GM18868 (cell line): Measurements from ENCODE around the gene BAK1.
A peak's percentile ranks its signal among the peaks of the same experiment; 100 is the strongest.

Experiments used
- ATAC-seq: cut with Tn5 transposase; IDR thresholded peaks from one replicate; pipeline ENCODE4 v1.9.1; 2021; ENCODE audit warnings: mild to moderate bottlenecking, moderate library complexity; ENCODE audit not compliant: unreplicated experiment

The BAK1 gene

GRCh38 chr6:33588894-33589293 lies 8.8 kb upstream of the BAK1 start:
- ATAC-seq: no peak

- ATAC-seq: no peak
Observed at GRCh38 chr6:33587529-33587928, 7.5 kb upstream of the BAK1 start.

GRCh38 chr6:33586108-33586640 lies 6.1 kb upstream of the BAK1 start:
- ATAC-seq: no peak

- peak; percentile 61 for ATAC-seq
Observed at GRCh38 chr6:33585403-33586107, 5.5 kb upstream of the BAK1 start.

GRCh38 chr6:33584700-33585402 lies 4.8 kb upstream of the BAK1 start:
- ATAC-seq: no peak

GRCh38 chr6:33583591-33584155 lies 3.6 kb upstream of the BAK1 start:
- ATAC-seq: no peak

- ATAC-seq: no peak
Observed at GRCh38 chr6:33581186-33581585, 1.1 kb upstream of the BAK1 start.

GRCh38 chr6:33578588-33579011 lies 1.5 kb downstream of the BAK1 start:
- no peak for ATAC-seq

GRCh38 chr6:33578164-33578563 lies 1.9 kb downstream of the BAK1 start:
- no peak for ATAC-seq

GRCh38 chr6:33577718-33578117 lies 2.4 kb downstream of the BAK1 start:
- no peak for ATAC-seq

- ATAC-seq: no peak
Observed at GRCh38 chr6:33577106-33577535, 3.0 kb downstream of the BAK1 start.

GRCh38 chr6:33576668-33577067 lies 3.4 kb downstream of the BAK1 start:
- no peak for ATAC-seq

- no peak for ATAC-seq
Observed at GRCh38 chr6:33575211-33575610, 4.9 kb downstream of the BAK1 start.

GRCh38 chr6:33571637-33572316 lies 8.3 kb downstream of the BAK1 start:
- no peak for ATAC-seq

GRCh38 chr6:33570806-33571636 lies 9.1 kb downstream of the BAK1 start:
- peak; percentile 84 for ATAC-seq

GRCh38 chr6:33568826-33569570 lies 11.1 kb downstream of the BAK1 start:
- ATAC-seq: no peak

- ATAC-seq: no peak
Observed at GRCh38 chr6:33567836-33568235, 12.2 kb downstream of the BAK1 start.

- ATAC-seq: no peak
Observed at GRCh38 chr6:33566182-33567084, 13.6 kb downstream of the BAK1 start.

GRCh38 chr6:33558801-33559200 lies 21.3 kb downstream of the BAK1 start:
- no peak for ATAC-seq
